Heart left ventricle (tissue), 13 donors: ENCODE results near the gene EIF3M.

ENCODE experiments used
- POLR2A ChIP-seq, 2 donors: fragments of 450-650 bp; IDR thresholded peaks; one replicate each; pipeline ENCODE4 v1.6.1; 2017; ENCODE audit warnings: antibody characterized with exemption in 2 of 2, mild to moderate bottlenecking in 2 of 2, moderate library complexity in 2 of 2
- TF ChIP-seq, protein P1 (sequence below), 12 donors: fragments of 200-600 bp; sonication (generic) in 4 of 12; IDR thresholded peaks; one replicate each; pipeline versions ENCODE4 v1.5.0 to v1.8.0; 2018 to 2022; ENCODE audit warnings: antibody characterized with exemption in 12 of 12, mild to moderate bottlenecking in 5 of 12
- donor health status: ischemic (EF 13 %, LVEDD 7.1; RV severe dilation, severe dysfunction).
- donor health status: DM: no; HTN: yes; CAD: no.
- donor health status: DM: no; HTN: no; CAD: no.
- donor health status: ischemic (EF 25% LVEDD 6.9; RV normal size, moderate dysfunction).
- donor health status: ischemic (EF 25% LVEDD 5.7; RV mildly dilated, moderate dysfunction).
- donor health status: ischemic (EF 35%, LVEDD 5.7; RV mildly dilated, moderate dysfunction).
- donor health status: nonischemic (EF 11% LVEDD 7.7; RV severe dilation, severe dysfunction).
- donor health status: DM: yes; HTN: yes; CAD: no.
- donor health status: PGD.
- donor health status: ischemic (EF 29% LVEDD 5.4; RV normal size, mild dysfunction).
- donor health status: nonischemic (EF 23%, LVEDD 6.1; RV moderate dilation, normal function).

DNA sequence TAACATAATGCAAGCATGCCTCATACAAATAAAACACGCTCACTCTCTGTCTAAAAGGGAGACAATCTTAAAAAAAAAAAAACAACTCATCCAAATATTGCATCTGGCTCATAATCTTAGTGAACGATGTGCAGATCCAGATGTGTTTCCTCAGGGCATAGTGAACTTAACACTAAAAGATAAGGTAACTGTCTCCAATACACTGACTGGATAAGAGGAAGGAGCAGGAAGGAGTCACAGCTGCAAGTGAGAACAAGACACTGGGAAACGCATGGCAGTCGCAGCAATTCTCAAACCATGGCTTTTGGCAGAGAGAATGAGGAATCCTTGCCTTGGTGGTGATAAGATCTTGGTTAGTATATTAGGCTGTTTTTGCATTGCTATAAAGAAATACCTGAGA, 9.2 kb upstream of the EIF3M start:
- TF ChIP-seq, protein P1, sequence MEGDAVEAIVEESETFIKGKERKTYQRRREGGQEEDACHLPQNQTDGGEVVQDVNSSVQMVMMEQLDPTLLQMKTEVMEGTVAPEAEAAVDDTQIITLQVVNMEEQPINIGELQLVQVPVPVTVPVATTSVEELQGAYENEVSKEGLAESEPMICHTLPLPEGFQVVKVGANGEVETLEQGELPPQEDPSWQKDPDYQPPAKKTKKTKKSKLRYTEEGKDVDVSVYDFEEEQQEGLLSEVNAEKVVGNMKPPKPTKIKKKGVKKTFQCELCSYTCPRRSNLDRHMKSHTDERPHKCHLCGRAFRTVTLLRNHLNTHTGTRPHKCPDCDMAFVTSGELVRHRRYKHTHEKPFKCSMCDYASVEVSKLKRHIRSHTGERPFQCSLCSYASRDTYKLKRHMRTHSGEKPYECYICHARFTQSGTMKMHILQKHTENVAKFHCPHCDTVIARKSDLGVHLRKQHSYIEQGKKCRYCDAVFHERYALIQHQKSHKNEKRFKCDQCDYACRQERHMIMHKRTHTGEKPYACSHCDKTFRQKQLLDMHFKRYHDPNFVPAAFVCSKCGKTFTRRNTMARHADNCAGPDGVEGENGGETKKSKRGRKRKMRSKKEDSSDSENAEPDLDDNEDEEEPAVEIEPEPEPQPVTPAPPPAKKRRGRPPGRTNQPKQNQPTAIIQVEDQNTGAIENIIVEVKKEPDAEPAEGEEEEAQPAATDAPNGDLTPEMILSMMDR (IDR thresholded peaks at IDR 0.05): no peak
- TF ChIP-seq POLR2A (IDR thresholded peaks at IDR 0.05): no peak
